ENCODE measurements around the gene STK32B. TPM values are rescaled to one million over a fixed set of nuclear protein-coding genes. Genes with fewer than 3 reads are reported as not detected.
"Not testable (repeated sequence)": the region's sequence is repeated elsewhere in the genome, so short reads cannot be mapped to it uniquely, and the experiment has no call there.

The STK32B gene
- total RNA-seq, 4 donors from 2014 or later = 0.09 to 3.2 (median 0.38) TPM; not detected in 1

- Histone ChIP-seq H3K9me3 (no peaks in the 10 kb centered on the region), H3K4me3 (no peak overlapping the region), H3K4me1 (no peaks in the 10 kb centered on the region), H3K27ac (no peak overlapping the region), H3K36me3 (no peaks in the 10 kb centered on the region), H3K27me3 (no peaks in the 10 kb centered on the region)
- TF ChIP-seq CTCF (IDR thresholded peaks at IDR 0.05) (no peak), POLR2A (IDR thresholded peaks at IDR 0.05) (no peak)
- DNase-seq = no peak
- intact Hi-C loops (cut with DNase I) = no loop called here
- 79 to 83% methylated on average over 5 of the region's 5 CpGs for WGBS, 2 donors
Measured at GRCh38 chr4:5168891-5169290, 117.6 kb downstream of the STK32B start.

GRCh38 chr4:5175836-5176235, 124.6 kb downstream of the STK32B start:
- H3K4me3 ChIP-seq; H3K9me3 ChIP-seq; H3K36me3 ChIP-seq; H3K4me1 ChIP-seq; H3K27ac ChIP-seq; H3K27me3 ChIP-seq; intact Hi-C loops (cut with DNase I); DNase-seq: not testable (repeated sequence)
- 80 to 95% methylated on average over 1 to 3 of the region's 11 CpGs for WGBS, 2 donors

GRCh38 chr4:5184606-5185005, 133.3 kb downstream of the STK32B start:
- H3K27me3 ChIP-seq = no peaks in the 10 kb centered on the region
- intact Hi-C loops (cut with DNase I) = no loop called here
- TF ChIP-seq POLR2A (IDR thresholded peaks at IDR 0.05) = no peak
- TF ChIP-seq CTCF (IDR thresholded peaks at IDR 0.05) = no peak
- H3K4me1 ChIP-seq = no peaks in the 10 kb centered on the region
- no peak for DNase-seq
- H3K36me3 ChIP-seq = no peaks in the 10 kb centered on the region
- H3K9me3 ChIP-seq = no peaks in the 10 kb centered on the region
- H3K27ac ChIP-seq = no peak overlapping the region
- WGBS, 2 donors = 72 to 77% methylated on average over 4 to 6 of the region's 6 CpGs
- no peak overlapping the region for H3K4me3 ChIP-seq

GRCh38 chr4:5185551-5185950, 134.3 kb downstream of the STK32B start:
- Histone ChIP-seq H3K36me3 (no peaks in the 10 kb centered on the region), H3K4me3 (no peak overlapping the region), H3K27ac (no peak overlapping the region), H3K27me3 (no peaks in the 10 kb centered on the region), H3K4me1 (no peaks in the 10 kb centered on the region), H3K9me3 (no peaks in the 10 kb centered on the region)
- DNase-seq = no peak
- TF ChIP-seq CTCF (IDR thresholded peaks at IDR 0.05) (no peak), POLR2A (IDR thresholded peaks at IDR 0.05) (no peak)
- intact Hi-C loops (cut with DNase I) = no loop called here
- WGBS, 2 donors = 72 to 77% methylated on average over 6 of the region's 6 CpGs

GRCh38 chr4:5186271-5187064, 135.2 kb downstream of the STK32B start:
- Histone ChIP-seq H3K4me3 (no peak overlapping the region), H3K27me3 (no peaks in the 10 kb centered on the region), H3K27ac (no peak overlapping the region), H3K4me1 (no peaks in the 10 kb centered on the region), H3K36me3 (no peaks in the 10 kb centered on the region), H3K9me3 (no peaks in the 10 kb centered on the region)
- DNase-seq = no peak
- 48 to 62% methylated on average over 9 to 11 of the region's 14 CpGs for WGBS, 2 donors
- TF ChIP-seq POLR2A (IDR thresholded peaks at IDR 0.05) (no peak), CTCF (IDR thresholded peaks at IDR 0.05) (no peak)
- intact Hi-C loops (cut with DNase I) = no loop called here
